Vagina (tissue), 2 donors: ENCODE results near the gene KIF22.
"Not testable (repeated sequence)": the region's sequence is repeated elsewhere in the genome, so short reads cannot be mapped to it uniquely, and the experiment has no call there.

Experiments used
- CTCF ChIP-seq, 3 experiments: fragments of 450-650 bp in 2 of 3; fragments of 200-600 bp in 1 of 3; sonication (generic) in 1 of 3; IDR thresholded peaks; one replicate each; pipeline ENCODE4 v1.5.1; 2017 to 2019; ENCODE audit warnings: antibody characterized with exemption in 3 of 3, mild to moderate bottlenecking in 2 of 3, moderate library complexity in 2 of 3
- POLR2A ChIP-seq, 2 donors: fragments of 450-650 bp; IDR thresholded peaks; one replicate each; pipeline ENCODE4 v1.6.1; 2017; ENCODE audit warnings: antibody characterized with exemption in 2 of 2, mild to moderate bottlenecking in 2 of 2, moderate library complexity in 2 of 2
- POLR2AphosphoS5 ChIP-seq, 2 donors: sonication (generic); formaldehyde crosslinking; IDR thresholded peaks; one replicate each; pipeline ENCODE4 v1.9.0; 2017; ENCODE audit warnings: antibody characterized with exemption in 2 of 2, mild to moderate bottlenecking in 2 of 2, low read depth in 1 of 2; ENCODE audit not compliant: insufficient read depth in 1 of 2

GRCh38 chr16:29787155-29787554, 3.4 kb upstream of the KIF22 start:
- TF ChIP-seq POLR2A (IDR thresholded peaks at IDR 0.05); CTCF (IDR thresholded peaks at IDR 0.05); POLR2AphosphoS5 (IDR thresholded peaks at IDR 0.05; ENCODE audit: insufficient read depth in 1 of 2, low read depth in 1 of 2): not testable (repeated sequence)
